ENCODE measurements around the gene PTGER1.

GRCh38 chr19:14487370-14488125 is 12.4 kb upstream of the PTGER1 start:
- TF ChIP-seq CTCF (conservative IDR thresholded peaks at IDR 0.05 in 1 of 2, IDR thresholded peaks at IDR 0.05 in 1 of 2; ENCODE audit: low read depth in 1 of 2, low read length in 2 of 2) (no peak), EZH2 (IDR thresholded peaks at IDR 0.05; ENCODE audit: low read length, missing control alignments) (no peak)
